WTC11 (cell line): ENCODE data around the gene WDFY4. TPM values are rescaled to one million over a fixed set of nuclear protein-coding genes. Genes with fewer than 3 reads are reported as not detected.

Experiments
- ATAC-seq: fragments of 200-7000 bp; cut with Tn5 transposase; 2 replicates; pipeline ENCODE4 v1.10.0; 2021; ENCODE audit warnings: mild to moderate bottlenecking, moderate library complexity
- CTCF ChIA-PET: fragments of 300-600 bp; sonication (Branson Sonifier 250); formaldehyde crosslinking; loops from one replicate; lab custom pipeline; 2021; ENCODE audit warnings: antibody characterized with exemption; lab: Charles Lee
- POLR2A ChIA-PET: fragments of 350-600 bp; sonication (Branson Sonifier 250); formaldehyde crosslinking; loops from one replicate; lab custom pipeline; 2021; ENCODE audit warnings: antibody characterized with exemption; lab: Charles Lee
- DNase-seq: peaks from one replicate; pipeline ENCODE4 v3.0.0; 2021; ENCODE audit warnings: low spot score
- H3K27ac Mint-ChIP-seq: 2 replicates; pipeline ENCODE4 v1.8.0; 2021; ENCODE audit warnings: mixed read lengths
- H3K27me3 Mint-ChIP-seq: 2 replicates; pipeline ENCODE4 v1.8.0; 2021; ENCODE audit warnings: low read depth, mild to moderate bottlenecking, moderate library complexity, mixed read lengths
- H3K36me3 Mint-ChIP-seq: 2 replicates; pipeline ENCODE4 v1.8.0; 2021; ENCODE audit warnings: mixed read lengths
- H3K4me1 Mint-ChIP-seq: 2 replicates; pipeline ENCODE4 v1.8.0; 2022; ENCODE audit warnings: mixed read lengths
- H3K4me3 Mint-ChIP-seq: 2 replicates; pipeline ENCODE4 v1.8.0; 2021; ENCODE audit warnings: mild to moderate bottlenecking, moderate library complexity, mixed read lengths
- H3K9me3 Mint-ChIP-seq: 2 replicates; pipeline ENCODE4 v1.8.0; 2021; ENCODE audit warnings: mixed read lengths
- ATF1 ChIP-seq: sonication (generic); formaldehyde crosslinking; IDR thresholded peaks from 2 replicates; pipeline ENCODE4 v1.8.1; 2023; ENCODE audit warnings: mild to moderate bottlenecking, moderate library complexity, missing genetic modification reagents
- CTCF ChIP-seq: fragments of 200-600 bp; IDR thresholded peaks from 2 replicates; pipeline ENCODE4 v1.8.0; 2022; ENCODE audit warnings: antibody characterized with exemption
- HMGA2 ChIP-seq: fragments of 250-450 bp; sonication (Bioruptor Pico); IDR thresholded peaks from 2 replicates; pipeline ENCODE4 v1.4.0; 2021; ENCODE audit warnings: mild to moderate bottlenecking, moderate library complexity
- NFE2L1 ChIP-seq: sonication (generic); formaldehyde crosslinking; IDR thresholded peaks from 2 replicates; pipeline ENCODE4 v1.8.1; 2023; ENCODE audit warnings: missing genetic modification reagents
- NR1H2 ChIP-seq: sonication (generic); formaldehyde crosslinking; IDR thresholded peaks from 2 replicates; pipeline ENCODE4 v1.9.0; 2021; ENCODE audit warnings: mild to moderate bottlenecking, moderate library complexity, missing genetic modification reagents
- RELA ChIP-seq: sonication (generic); formaldehyde crosslinking; IDR thresholded peaks from 2 replicates; pipeline ENCODE4 v1.8.1; 2022; ENCODE audit warnings: missing genetic modification reagents, mild to moderate bottlenecking, borderline replicate concordance
- RORB ChIP-seq: fragments of 250-450 bp; sonication (Bioruptor Pico); IDR thresholded peaks from 2 replicates; pipeline ENCODE4 v1.9.0; 2021; ENCODE audit warnings: mild to moderate bottlenecking
- SMAD3 ChIP-seq: sonication (generic); formaldehyde crosslinking; IDR thresholded peaks from 2 replicates; pipeline ENCODE4 v1.8.0; 2022; ENCODE audit warnings: missing genetic modification reagents, mild to moderate bottlenecking, borderline replicate concordance
- microRNA-seq: library from miRNA; unstranded; fragments of <30 nt; microRNA quantifications from one replicate; pipeline ENCODE4 v1.2.0, GENCODE V29; 2022; ENCODE audit warnings: borderline number of aligned reads
- total RNA-seq: library from RNA; stranded (reverse); gene quantifications from 3 replicates; pipeline ENCODE4 v1.2.3, GENCODE V29; 2021
- TF ChIP-seq, protein P1 (sequence below): fragments of 250-450 bp; sonication (Bioruptor Pico); IDR thresholded peaks from 2 replicates; pipeline ENCODE4 v1.9.0; 2021; ENCODE audit warnings: mild to moderate bottlenecking
- TF ChIP-seq, protein P2 (sequence below): sonication (generic); formaldehyde crosslinking; IDR thresholded peaks from 2 replicates; pipeline ENCODE4 v1.8.1; 2023; ENCODE audit warnings: mild to moderate bottlenecking, missing genetic modification reagents, moderate library complexity
- TF ChIP-seq, protein P3 (sequence below): sonication (generic); formaldehyde crosslinking; IDR thresholded peaks from 2 replicates; pipeline ENCODE4 v1.8.1; 2022; ENCODE audit warnings: low read depth, missing genetic modification reagents, borderline replicate concordance
- TF ChIP-seq, protein P4 (sequence below): sonication (generic); formaldehyde crosslinking; IDR thresholded peaks from 2 replicates; pipeline ENCODE4 v1.8.0; 2022; ENCODE audit warnings: mild to moderate bottlenecking, missing genetic modification reagents

Gene WDFY4
- total RNA-seq, 1 experiment from 2014 or later = 0.13 TPM

- TF ChIP-seq, protein P1, sequence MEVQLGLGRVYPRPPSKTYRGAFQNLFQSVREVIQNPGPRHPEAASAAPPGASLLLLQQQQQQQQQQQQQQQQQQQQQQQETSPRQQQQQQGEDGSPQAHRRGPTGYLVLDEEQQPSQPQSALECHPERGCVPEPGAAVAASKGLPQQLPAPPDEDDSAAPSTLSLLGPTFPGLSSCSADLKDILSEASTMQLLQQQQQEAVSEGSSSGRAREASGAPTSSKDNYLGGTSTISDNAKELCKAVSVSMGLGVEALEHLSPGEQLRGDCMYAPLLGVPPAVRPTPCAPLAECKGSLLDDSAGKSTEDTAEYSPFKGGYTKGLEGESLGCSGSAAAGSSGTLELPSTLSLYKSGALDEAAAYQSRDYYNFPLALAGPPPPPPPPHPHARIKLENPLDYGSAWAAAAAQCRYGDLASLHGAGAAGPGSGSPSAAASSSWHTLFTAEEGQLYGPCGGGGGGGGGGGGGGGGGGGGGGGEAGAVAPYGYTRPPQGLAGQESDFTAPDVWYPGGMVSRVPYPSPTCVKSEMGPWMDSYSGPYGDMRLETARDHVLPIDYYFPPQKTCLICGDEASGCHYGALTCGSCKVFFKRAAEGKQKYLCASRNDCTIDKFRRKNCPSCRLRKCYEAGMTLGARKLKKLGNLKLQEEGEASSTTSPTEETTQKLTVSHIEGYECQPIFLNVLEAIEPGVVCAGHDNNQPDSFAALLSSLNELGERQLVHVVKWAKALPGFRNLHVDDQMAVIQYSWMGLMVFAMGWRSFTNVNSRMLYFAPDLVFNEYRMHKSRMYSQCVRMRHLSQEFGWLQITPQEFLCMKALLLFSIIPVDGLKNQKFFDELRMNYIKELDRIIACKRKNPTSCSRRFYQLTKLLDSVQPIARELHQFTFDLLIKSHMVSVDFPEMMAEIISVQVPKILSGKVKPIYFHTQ (CRISPR knock-in tag) = no peak
Observed at GRCh38 chr10:49028639-49029038, 344.0 kb downstream of the WDFY4 start (continued).

- Mint-ChIP-seq H3K27me3 (no peaks in the 10 kb centered on the region), H3K9me3 (no peaks in the 10 kb centered on the region), H3K4me3 (no peak overlapping the region), H3K27ac (no peak overlapping the region), H3K36me3 (no peaks in the 10 kb centered on the region), H3K4me1 (no peaks in the 10 kb centered on the region)
- TF ChIP-seq, protein P2, sequence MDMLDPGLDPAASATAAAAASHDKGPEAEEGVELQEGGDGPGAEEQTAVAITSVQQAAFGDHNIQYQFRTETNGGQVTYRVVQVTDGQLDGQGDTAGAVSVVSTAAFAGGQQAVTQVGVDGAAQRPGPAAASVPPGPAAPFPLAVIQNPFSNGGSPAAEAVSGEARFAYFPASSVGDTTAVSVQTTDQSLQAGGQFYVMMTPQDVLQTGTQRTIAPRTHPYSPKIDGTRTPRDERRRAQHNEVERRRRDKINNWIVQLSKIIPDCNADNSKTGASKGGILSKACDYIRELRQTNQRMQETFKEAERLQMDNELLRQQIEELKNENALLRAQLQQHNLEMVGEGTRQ = no peak
- TF ChIP-seq NFE2L1 (CRISPR knock-in tag) (no peak), CTCF (no peak), ATF1 (no peak), NR1H2 (no peak), SMAD3 (CRISPR knock-in tag) (no peak), RELA (CRISPR knock-in tag) (no peak), RORB (CRISPR knock-in tag) (no peak), HMGA2 (CRISPR knock-in tag) (no peak)
- TF ChIP-seq, protein P3, sequence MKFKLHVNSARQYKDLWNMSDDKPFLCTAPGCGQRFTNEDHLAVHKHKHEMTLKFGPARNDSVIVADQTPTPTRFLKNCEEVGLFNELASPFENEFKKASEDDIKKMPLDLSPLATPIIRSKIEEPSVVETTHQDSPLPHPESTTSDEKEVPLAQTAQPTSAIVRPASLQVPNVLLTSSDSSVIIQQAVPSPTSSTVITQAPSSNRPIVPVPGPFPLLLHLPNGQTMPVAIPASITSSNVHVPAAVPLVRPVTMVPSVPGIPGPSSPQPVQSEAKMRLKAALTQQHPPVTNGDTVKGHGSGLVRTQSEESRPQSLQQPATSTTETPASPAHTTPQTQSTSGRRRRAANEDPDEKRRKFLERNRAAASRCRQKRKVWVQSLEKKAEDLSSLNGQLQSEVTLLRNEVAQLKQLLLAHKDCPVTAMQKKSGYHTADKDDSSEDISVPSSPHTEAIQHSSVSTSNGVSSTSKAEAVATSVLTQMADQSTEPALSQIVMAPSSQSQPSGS (CRISPR knock-in tag) = no peak
- TF ChIP-seq, protein P4, sequence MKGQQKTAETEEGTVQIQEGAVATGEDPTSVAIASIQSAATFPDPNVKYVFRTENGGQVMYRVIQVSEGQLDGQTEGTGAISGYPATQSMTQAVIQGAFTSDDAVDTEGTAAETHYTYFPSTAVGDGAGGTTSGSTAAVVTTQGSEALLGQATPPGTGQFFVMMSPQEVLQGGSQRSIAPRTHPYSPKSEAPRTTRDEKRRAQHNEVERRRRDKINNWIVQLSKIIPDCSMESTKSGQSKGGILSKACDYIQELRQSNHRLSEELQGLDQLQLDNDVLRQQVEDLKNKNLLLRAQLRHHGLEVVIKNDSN = no peak
- POLR2A ChIA-PET = no interaction called here
- ATAC-seq = no peak
- DNase-seq = no peak
- CTCF ChIA-PET = no interaction called here
Observed at GRCh38 chr10:49029666-49030065, 345.0 kb downstream of the WDFY4 start.

Small RNA genes lying within 50 kb of the gene (microRNA-seq; reads per million reads assigned to microRNA genes)
- gene MIR4294 = not detected

Other genes with a start within 250 kb of the WDFY4 start
- 8.2 to 8.6 TPM (median 8.3 TPM) in 3 replicates for gene ARHGAP22, start 79.8 kb upstream of the WDFY4 start, total RNA-seq